ENCODE results near the gene ATG4C. TPM values are rescaled to one million over a fixed set of nuclear protein-coding genes. Genes with fewer than 3 reads are reported as not detected.
"Not testable (repeated sequence)": the region's sequence is repeated elsewhere in the genome, so short reads cannot be mapped to it uniquely, and the experiment has no call there.

ATG4C gene
- total RNA-seq, 1 experiment from 2014 or later: 6.5 TPM

GRCh38 chr1:62810420-62811274 is 26.7 kb downstream of the ATG4C start:
- no peak for TF ChIP-seq CTCF (IDR thresholded peaks at IDR 0.05; ENCODE audit: unreplicated experiment)
- no TSS peak for BruUV-seq (replicated peaks)

GRCh38 chr1:62823556-62823955 is 39.6 kb downstream of the ATG4C start:
- no peaks in the 10 kb centered on the region for H3K27me3 Mint-ChIP-seq (ENCODE audit: insufficient read depth, unreplicated experiment)
- no peak overlapping the region for H3K4me3 Mint-ChIP-seq (ENCODE audit: unreplicated experiment)
- intact Hi-C loops (cut with micrococcal nuclease): no loop called here
- no peaks in the 10 kb centered on the region for H3K36me3 Mint-ChIP-seq (ENCODE audit: insufficient read depth, unreplicated experiment)
- CTCF ChIA-PET: no interaction called here
- no TSS peak for BruUV-seq (replicated peaks)
- no peaks in the 10 kb centered on the region for H3K4me1 Mint-ChIP-seq (ENCODE audit: insufficient read depth, unreplicated experiment)
- no peak overlapping the region for H3K27ac Mint-ChIP-seq (ENCODE audit: low read depth, unreplicated experiment)
- POLR2A ChIA-PET: no interaction called here
- peaks cover 7% of the 10 kb centered on the region for H3K9me3 Mint-ChIP-seq (ENCODE audit: unreplicated experiment)
- no peak for TF ChIP-seq CTCF (IDR thresholded peaks at IDR 0.05; ENCODE audit: unreplicated experiment)
- DNase-seq (ENCODE audit: unreplicated experiment): no peak

More at GRCh38 chr1:62810420-62811274, 26.7 kb downstream of the ATG4C start:
- Mint-ChIP-seq H3K36me3 (ENCODE audit: insufficient read depth, unreplicated experiment) (peaks cover 8% of the 10 kb centered on the region), H3K27ac (ENCODE audit: low read depth, unreplicated experiment) (no peak overlapping the region), H3K4me1 (ENCODE audit: insufficient read depth, unreplicated experiment) (no peaks in the 10 kb centered on the region), H3K27me3 (ENCODE audit: insufficient read depth, unreplicated experiment) (no peaks in the 10 kb centered on the region), H3K9me3 (ENCODE audit: unreplicated experiment) (no peaks in the 10 kb centered on the region), H3K4me3 (ENCODE audit: unreplicated experiment) (no peak overlapping the region)
- DNase-seq (ENCODE audit: unreplicated experiment): no peak
- POLR2A ChIA-PET: interaction anchor here (0.8 kb wide), 1 partner anchor 10 kb away, joined by 4 read pairs; no protein-coding TSS in a partner anchor
- CTCF ChIA-PET: interaction anchor here (0.6 kb wide), 1 partner anchor 1992 kb away, joined by 3 read pairs; no protein-coding TSS in a partner anchor
- intact Hi-C loops (cut with micrococcal nuclease): no loop called here

- BruUV-seq (replicated peaks): no TSS peak
- Mint-ChIP-seq H3K27ac (ENCODE audit: low read depth, unreplicated experiment) (no peak overlapping the region), H3K27me3 (ENCODE audit: insufficient read depth, unreplicated experiment) (no peaks in the 10 kb centered on the region), H3K36me3 (ENCODE audit: insufficient read depth, unreplicated experiment) (peaks cover 5% of the 10 kb centered on the region), H3K9me3 (ENCODE audit: unreplicated experiment) (peaks cover 7% of the 10 kb centered on the region), H3K4me1 (ENCODE audit: insufficient read depth, unreplicated experiment) (no peaks in the 10 kb centered on the region), H3K4me3 (ENCODE audit: unreplicated experiment) (no peak overlapping the region)
- intact Hi-C loops (cut with micrococcal nuclease): no loop called here
- no peak for TF ChIP-seq CTCF (IDR thresholded peaks at IDR 0.05; ENCODE audit: unreplicated experiment)
- no peak for DNase-seq (ENCODE audit: unreplicated experiment)
- CTCF ChIA-PET: interaction anchor here (1.4 kb wide), 1 partner anchor 15 kb away, joined by 4 read pairs; no protein-coding TSS in a partner anchor
- POLR2A ChIA-PET: interaction anchor here (1.3 kb wide), 1 partner anchor 14 kb away, joined by 4 read pairs; no protein-coding TSS in a partner anchor
Measured at GRCh38 chr1:62826901-62827300, 43.0 kb downstream of the ATG4C start.

GRCh38 chr1:62827786-62828185 is 43.9 kb downstream of the ATG4C start:
- ChIA-PET CTCF (interaction anchor here (1.2 to 1.4 kb wide), 3 partner anchors 12 to 321 kb away, joined by 3 to 7 read pairs (median 4); no protein-coding TSS in a partner anchor), POLR2A (interaction anchor here (1.3 kb wide), 1 partner anchor 14 kb away, joined by 4 read pairs; no protein-coding TSS in a partner anchor)
- H3K27me3 Mint-ChIP-seq (ENCODE audit: insufficient read depth, unreplicated experiment); H3K4me3 Mint-ChIP-seq (ENCODE audit: unreplicated experiment); H3K27ac Mint-ChIP-seq (ENCODE audit: low read depth, unreplicated experiment); DNase-seq (ENCODE audit: unreplicated experiment); H3K36me3 Mint-ChIP-seq (ENCODE audit: insufficient read depth, unreplicated experiment); intact Hi-C loops (cut with micrococcal nuclease); BruUV-seq (replicated peaks); H3K9me3 Mint-ChIP-seq (ENCODE audit: unreplicated experiment); H3K4me1 Mint-ChIP-seq (ENCODE audit: insufficient read depth, unreplicated experiment): not testable (repeated sequence)
